Rectal smooth muscle tissue (tissue), 1 donor: ENCODE data around the gene KYAT1.

ENCODE experiments used
- H3K27ac ChIP-seq: one replicate; pipeline ENCODE4 v1.7.0; 2013; ENCODE audit warnings: low read depth, low read length, inconsistent platforms
- H3K27me3 ChIP-seq: one replicate; pipeline ENCODE4 v1.7.0; 2013; ENCODE audit warnings: low read length; ENCODE audit not compliant: control insufficient read depth, insufficient read depth
- H3K36me3 ChIP-seq: one replicate; pipeline ENCODE4 v1.7.0; 2013; ENCODE audit warnings: low read length; ENCODE audit not compliant: control insufficient read depth, insufficient read depth
- H3K4me1 ChIP-seq: one replicate; pipeline ENCODE4 v1.7.0; 2013; ENCODE audit warnings: low read length; ENCODE audit not compliant: control insufficient read depth, insufficient read depth
- H3K4me3 ChIP-seq: one replicate; pipeline ENCODE4 v1.7.0; 2013; ENCODE audit warnings: low read length
- H3K9ac ChIP-seq: one replicate; pipeline ENCODE4 v1.7.0; 2013; ENCODE audit warnings: low read length

KYAT1 gene

DNA sequence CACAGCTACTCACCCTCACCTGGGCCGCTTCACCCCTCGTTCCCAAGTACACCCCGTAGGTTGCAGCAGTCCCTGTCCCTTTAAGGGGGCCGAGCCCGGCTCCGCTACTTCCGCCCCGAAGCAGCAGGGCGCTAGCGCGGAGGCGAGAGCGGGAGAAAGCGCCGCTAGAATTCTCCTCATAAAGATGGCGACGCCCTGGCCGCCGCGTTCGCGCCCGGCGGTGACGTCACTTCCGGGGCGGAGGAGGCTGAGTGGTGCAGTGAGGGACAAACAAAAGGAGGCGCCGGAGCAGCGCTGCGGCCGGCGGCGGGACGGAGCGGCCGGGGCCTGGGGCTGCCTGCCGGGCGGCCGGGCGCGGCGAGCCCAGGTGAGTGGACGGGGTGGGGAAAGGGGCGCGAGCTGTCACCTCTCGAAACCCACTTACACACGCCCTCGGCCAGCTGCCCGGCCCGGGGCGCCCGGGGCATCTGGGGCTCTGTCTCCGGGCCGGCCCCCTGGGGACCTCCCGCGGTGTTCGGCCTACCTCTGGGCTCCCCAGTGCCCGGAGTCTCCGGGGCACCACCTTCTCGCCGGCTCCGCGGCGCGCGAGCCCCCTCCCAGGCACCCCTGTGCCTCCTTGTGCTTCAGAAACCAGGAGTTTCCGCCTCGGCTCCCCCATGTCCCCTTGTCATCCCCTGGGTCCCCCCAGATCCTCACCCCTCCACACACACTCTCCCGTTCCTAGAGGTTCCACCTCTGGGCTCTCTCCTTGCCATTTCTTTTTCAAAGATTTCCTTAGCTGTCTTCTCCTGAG, at the start of gene KYAT1, which contains the start of gene LRRC8A:
TSS of gene KYAT1 (minus strand) at position 67 of the 793 bp plus-strand sequence. CDS start 36,545 bp downstream, outside the sequence.
TSS of gene LRRC8A (plus strand) at position 250 of the 793 bp plus-strand sequence. CDS start 25,032 bp downstream, outside the sequence.
- peak within 1 kb of the TSS; percentile 89 for H3K9ac ChIP-seq

GRCh38 chr9:128929560-128929959, 47.8 kb upstream of the KYAT1 start:
- H3K9ac ChIP-seq, result no peak overlapping the region
- H3K27ac ChIP-seq, result no peak overlapping the region
- H3K4me1 ChIP-seq, result no peaks in the 10 kb centered on the region
- H3K27me3 ChIP-seq, result no peaks in the 10 kb centered on the region
- H3K36me3 ChIP-seq, result no peaks in the 10 kb centered on the region
- no peak overlapping the region for H3K4me3 ChIP-seq

More for the DNA sequence above, at the start of gene KYAT1, which contains the start of gene LRRC8A:
- Histone ChIP-seq H3K27ac (peak within 1 kb of the TSS; percentile 96), H3K36me3 (peaks cover 7% of the 10 kb centered on the region), H3K4me1 (peaks cover 19% of the 10 kb centered on the region), H3K4me3 (peak within 1 kb of the TSS; percentile 98), H3K27me3 (no peaks in the 10 kb centered on the region)

DNA sequence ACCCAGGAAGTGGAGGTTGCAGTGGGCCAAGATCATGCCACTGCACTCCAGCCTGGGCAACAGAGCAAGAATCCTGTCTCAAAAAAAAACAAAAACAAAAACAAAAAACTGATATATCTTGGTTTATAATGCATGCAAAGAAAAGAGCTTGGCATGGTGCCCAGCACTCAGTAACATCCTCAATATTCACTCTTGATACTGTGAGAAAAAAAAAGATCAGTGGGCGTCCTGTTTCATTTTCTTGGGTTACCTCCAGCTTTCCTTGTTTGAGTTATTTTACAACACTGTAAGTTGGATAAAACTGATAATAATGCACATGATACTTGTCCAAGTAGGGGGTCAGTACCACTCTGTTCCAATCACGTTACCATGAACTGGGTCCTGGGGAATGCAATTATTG, 46.9 kb upstream of the KYAT1 start:
- Histone ChIP-seq H3K27me3 (no peaks in the 10 kb centered on the region), H3K4me3 (no peak overlapping the region), H3K36me3 (no peaks in the 10 kb centered on the region), H3K27ac (no peak overlapping the region), H3K9ac (no peak overlapping the region), H3K4me1 (no peaks in the 10 kb centered on the region)

DNA sequence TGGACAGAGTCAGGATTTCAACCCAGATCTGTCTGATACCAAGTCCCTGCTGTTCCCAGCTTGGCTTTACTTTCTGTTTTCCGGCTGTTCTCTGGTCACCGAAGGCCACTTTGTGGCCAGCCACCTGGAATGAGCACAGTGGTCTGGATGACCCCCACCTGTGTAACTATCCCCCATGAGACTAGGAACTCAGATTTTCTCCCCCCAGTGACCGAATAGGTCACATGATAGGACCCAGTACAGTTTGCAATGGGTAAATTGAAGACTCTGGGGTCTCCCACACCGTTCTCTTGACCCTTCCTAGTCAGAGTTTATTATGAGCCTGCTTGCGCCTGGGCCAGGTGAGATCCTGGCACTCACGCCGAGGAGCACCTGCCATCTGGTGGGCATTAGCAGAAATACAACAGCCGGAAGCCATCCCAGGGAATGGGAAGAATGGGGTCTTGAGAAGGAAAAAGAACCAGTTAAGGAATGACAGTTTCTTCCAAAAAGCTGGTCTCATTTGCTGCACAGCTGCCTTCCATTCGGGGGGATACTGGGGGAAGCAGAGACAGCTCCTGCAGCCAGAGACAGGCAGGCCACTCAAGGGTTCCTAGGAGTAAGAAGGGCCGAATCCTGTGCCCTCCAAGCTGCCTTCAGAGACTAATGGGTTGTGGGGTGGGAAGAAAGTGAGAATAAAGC, 46.1 kb upstream of the KYAT1 start:
- no peaks in the 10 kb centered on the region for H3K36me3 ChIP-seq
- no peak overlapping the region for H3K9ac ChIP-seq
- no peaks in the 10 kb centered on the region for H3K4me1 ChIP-seq
- no peaks in the 10 kb centered on the region for H3K27me3 ChIP-seq
- H3K4me3 ChIP-seq, result no peak overlapping the region
- no peak overlapping the region for H3K27ac ChIP-seq

GRCh38 chr9:128923493-128923883, 41.7 kb upstream of the KYAT1 start:
- peaks cover 11% of the 10 kb centered on the region for H3K4me1 ChIP-seq
- no peak overlapping the region for H3K9ac ChIP-seq
- no peak overlapping the region for H3K4me3 ChIP-seq
- H3K27ac ChIP-seq, result no peak overlapping the region
- H3K36me3 ChIP-seq, result no peaks in the 10 kb centered on the region
- H3K27me3 ChIP-seq, result no peaks in the 10 kb centered on the region

GRCh38 chr9:128921881-128922763, 40.4 kb upstream of the KYAT1 start:
- H3K4me3 ChIP-seq, result peak overlapping the region; percentile 59
- H3K27me3 ChIP-seq, result no peaks in the 10 kb centered on the region
- H3K36me3 ChIP-seq, result peaks cover 6% of the 10 kb centered on the region
- H3K27ac ChIP-seq, result peak overlapping the region; percentile 77
- peak overlapping the region; percentile 49 for H3K9ac ChIP-seq
- H3K4me1 ChIP-seq, result peaks cover 13% of the 10 kb centered on the region

GRCh38 chr9:128920381-128921058, 38.8 kb upstream of the KYAT1 start, which contains the start of gene PHYHD1:
TSS of gene PHYHD1 (plus strand) at chr9:128920982. CDS start at chr9:128922324, 1,342 bp downstream.
- Histone ChIP-seq H3K27ac (peak within 1 kb of the TSS; percentile 77), H3K4me3 (peak within 1 kb of the TSS; percentile 59), H3K4me1 (peaks cover 22% of the 10 kb centered on the region), H3K9ac (peak within 1 kb of the TSS; percentile 49), H3K27me3 (no peaks in the 10 kb centered on the region), H3K36me3 (peaks cover 11% of the 10 kb centered on the region)

GRCh38 chr9:128919402-128920089, 37.8 kb upstream of the KYAT1 start:
- Histone ChIP-seq H3K4me1 (peaks cover 22% of the 10 kb centered on the region), H3K36me3 (peaks cover 11% of the 10 kb centered on the region), H3K9ac (no peak overlapping the region), H3K27ac (peak overlapping the region; percentile 40), H3K27me3 (no peaks in the 10 kb centered on the region), H3K4me3 (no peak overlapping the region)

- H3K36me3 ChIP-seq, result peaks cover 11% of the 10 kb centered on the region
- H3K9ac ChIP-seq, result no peak overlapping the region
- no peak overlapping the region for H3K27ac ChIP-seq
- no peaks in the 10 kb centered on the region for H3K27me3 ChIP-seq
- H3K4me1 ChIP-seq, result peaks cover 22% of the 10 kb centered on the region
- H3K4me3 ChIP-seq, result no peak overlapping the region
Observed at GRCh38 chr9:128918921-128919320, 37.2 kb upstream of the KYAT1 start.

DNA sequence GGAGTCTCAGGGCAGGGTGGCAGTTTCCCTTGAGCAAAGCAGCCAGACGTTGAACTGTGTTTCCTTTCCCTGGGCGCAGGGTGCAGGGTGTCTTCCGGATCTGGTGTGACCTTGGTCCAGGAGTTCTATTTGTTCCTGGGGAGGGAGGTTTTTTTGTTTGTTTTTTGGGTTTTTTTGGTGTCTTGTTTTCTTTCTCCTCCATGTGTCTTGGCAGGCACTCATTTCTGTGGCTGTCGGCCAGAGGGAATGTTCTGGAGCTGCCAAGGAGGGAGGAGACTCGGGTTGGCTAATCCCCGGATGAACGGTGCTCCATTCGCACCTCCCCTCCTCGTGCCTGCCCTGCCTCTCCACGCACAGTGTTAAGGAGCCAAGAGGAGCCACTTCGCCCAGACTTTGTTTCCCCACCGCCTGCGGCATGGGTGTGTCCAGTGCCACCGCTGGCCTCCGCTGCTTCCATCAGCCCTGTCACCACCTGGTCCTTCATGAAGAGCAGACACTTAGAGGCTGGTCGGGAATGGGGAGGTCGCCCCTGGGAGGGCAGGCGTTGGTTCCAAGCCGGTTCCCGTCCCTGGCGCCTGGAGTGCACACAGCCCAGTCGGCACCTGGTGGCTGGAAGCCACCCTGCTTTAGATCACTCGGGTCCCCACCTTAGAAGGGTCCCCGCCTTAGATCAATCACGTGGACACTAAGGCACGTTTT, 35.5 kb upstream of the KYAT1 start:
- Histone ChIP-seq H3K27ac (peak overlapping the region; percentile 74), H3K4me1 (peaks cover 34% of the 10 kb centered on the region), H3K9ac (no peak overlapping the region), H3K4me3 (no peak overlapping the region), H3K27me3 (no peaks in the 10 kb centered on the region), H3K36me3 (peaks cover 11% of the 10 kb centered on the region)

- H3K27ac ChIP-seq, result peak overlapping the region; percentile 74
- no peaks in the 10 kb centered on the region for H3K27me3 ChIP-seq
- peaks cover 36% of the 10 kb centered on the region for H3K4me1 ChIP-seq
- H3K4me3 ChIP-seq, result no peak overlapping the region
- no peak overlapping the region for H3K9ac ChIP-seq
- peaks cover 11% of the 10 kb centered on the region for H3K36me3 ChIP-seq
Observed at GRCh38 chr9:128916745-128917144, 35.0 kb upstream of the KYAT1 start.
